HG02571 (cell line): ENCODE data around the gene GALNT7.
A peak's percentile ranks its signal among the peaks of the same experiment; 100 is the strongest.
"Not testable (repeated sequence)": the region's sequence is repeated elsewhere in the genome, so short reads cannot be mapped to it uniquely, and the experiment has no call there.

Experiments used
- ATAC-seq: cut with Tn5 transposase; IDR thresholded peaks from one replicate; pipeline ENCODE4 v1.9.1; 2021; ENCODE audit warnings: mild to moderate bottlenecking, moderate library complexity; ENCODE audit not compliant: unreplicated experiment

The GALNT7 gene

GRCh38 chr4:173166491-173166890, 2.1 kb upstream of the GALNT7 start:
- ATAC-seq, result no peak

DNA sequence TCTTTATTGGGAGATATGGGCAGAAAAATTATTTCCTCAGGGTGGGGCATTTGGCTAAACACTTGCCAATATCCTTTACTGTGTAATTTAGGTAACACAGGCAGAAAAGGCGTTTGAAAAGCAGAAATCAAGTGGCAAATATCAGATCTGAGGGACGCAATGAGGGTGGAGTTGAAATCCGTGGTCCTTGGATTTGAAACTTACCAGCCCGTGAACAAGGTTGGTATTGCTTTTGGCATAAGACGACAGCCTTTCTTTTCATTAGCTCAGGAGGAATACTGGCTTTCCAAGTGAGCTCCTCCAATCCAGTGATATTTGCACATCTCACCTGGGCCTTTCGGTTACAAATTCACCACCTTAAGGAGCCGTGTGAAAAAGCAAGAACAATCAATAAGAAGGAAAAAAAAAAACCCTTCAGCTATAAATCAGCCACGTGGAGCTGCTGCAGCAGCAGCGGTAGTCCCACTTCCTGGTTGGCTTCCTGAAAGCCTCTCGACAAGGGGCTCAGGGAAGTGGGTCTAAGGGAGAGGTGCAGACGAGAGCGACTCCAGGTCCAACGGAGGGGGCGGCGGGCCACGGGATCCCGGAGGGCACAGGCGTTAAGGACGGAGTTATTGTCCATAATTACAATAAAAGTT, 734 bp upstream of the GALNT7 start:
- no peak for ATAC-seq

DNA sequence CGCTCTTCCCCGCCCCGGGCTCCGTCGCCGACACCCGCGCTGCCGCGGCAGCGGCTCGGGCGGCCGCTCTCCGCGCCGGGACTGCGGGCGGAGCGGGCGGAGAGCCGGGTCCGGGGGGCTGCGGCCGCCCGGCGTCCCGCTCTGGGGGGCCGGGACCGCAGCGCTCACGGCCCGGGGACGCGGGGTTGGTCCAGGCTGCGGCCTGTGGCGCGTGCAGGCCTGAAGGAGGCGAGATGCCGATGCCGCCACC, 492 bp downstream of the GALNT7 start:
- ATAC-seq, result no peak

- peak; percentile 59 for ATAC-seq
Observed at GRCh38 chr4:173169428-173170181, 994 bp downstream of the GALNT7 start.

DNA sequence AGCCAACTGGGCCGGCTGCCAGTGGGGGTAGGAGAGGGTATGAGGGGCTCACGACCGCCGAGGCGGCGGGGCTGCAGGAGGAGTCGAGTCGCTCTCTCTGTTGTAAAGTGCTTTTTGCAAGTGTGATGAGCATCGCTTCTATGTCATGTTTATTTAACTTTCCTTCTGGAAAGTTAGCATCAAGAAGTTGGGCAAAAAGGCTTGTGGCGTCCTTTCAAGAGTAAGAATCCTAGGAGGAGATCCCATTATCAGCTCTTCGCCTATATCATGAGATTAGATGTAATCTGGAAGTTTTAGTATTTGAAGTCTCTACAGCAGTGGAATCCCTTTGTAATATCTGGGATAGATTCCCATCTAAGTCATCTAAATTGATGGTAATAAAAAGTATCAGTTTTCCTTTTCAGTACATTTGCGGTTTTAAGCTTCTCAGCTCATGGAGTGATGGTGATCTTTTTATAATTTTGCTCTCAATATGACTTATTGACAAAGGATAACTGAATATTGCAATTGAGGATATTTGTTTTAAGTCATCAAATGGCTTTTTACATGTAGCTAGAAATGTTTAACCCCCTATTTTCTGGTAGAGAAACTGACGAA, 1.7 kb downstream of the GALNT7 start:
- no peak for ATAC-seq

- ATAC-seq, result no peak
Observed at GRCh38 chr4:173171098-173171497, 2.5 kb downstream of the GALNT7 start.

GRCh38 chr4:173171987-173172386, 3.4 kb downstream of the GALNT7 start:
- no peak for ATAC-seq

GRCh38 chr4:173174184-173174583, 5.6 kb downstream of the GALNT7 start:
- ATAC-seq, result no peak

DNA sequence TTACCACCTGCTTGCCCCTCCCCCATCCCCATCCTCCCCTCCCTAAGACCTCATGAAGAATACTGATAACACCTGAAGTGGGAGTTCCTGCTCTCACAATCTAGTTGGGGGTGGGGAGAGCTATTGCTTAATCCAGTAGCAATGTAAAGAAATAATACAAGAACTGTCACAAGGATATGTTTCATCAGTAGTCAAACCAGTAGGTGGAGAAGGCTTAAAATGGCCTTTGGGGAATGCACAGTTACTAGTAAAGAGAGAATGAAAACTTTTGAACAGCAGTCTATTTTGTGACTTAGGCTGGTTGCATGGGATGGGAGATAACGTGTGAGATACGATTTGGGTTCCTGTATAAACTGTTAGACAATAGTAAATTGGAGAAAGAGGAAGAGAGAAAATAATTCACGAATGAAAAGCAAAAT, 6.0 kb downstream of the GALNT7 start:
- no peak for ATAC-seq

DNA sequence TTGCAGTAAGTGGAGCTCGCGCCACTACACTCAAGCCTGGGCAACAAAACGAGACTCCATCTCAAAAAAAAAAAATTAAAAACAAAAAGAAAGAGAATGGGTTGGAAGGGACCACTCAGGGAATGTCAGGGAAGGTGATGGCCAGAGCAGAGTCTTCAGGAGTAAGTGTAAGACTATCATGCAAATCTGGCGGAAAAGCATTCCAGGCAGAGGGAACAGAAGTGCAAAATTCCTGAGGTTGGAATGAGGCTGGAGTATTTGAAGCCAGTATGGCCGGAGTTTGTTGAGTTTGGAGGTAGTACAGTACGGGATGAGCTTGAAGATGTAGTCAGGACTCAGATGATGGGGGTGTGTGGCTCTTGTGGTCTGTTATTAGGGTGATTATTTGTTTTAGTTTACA, 7.4 kb downstream of the GALNT7 start:
- no peak for ATAC-seq

DNA sequence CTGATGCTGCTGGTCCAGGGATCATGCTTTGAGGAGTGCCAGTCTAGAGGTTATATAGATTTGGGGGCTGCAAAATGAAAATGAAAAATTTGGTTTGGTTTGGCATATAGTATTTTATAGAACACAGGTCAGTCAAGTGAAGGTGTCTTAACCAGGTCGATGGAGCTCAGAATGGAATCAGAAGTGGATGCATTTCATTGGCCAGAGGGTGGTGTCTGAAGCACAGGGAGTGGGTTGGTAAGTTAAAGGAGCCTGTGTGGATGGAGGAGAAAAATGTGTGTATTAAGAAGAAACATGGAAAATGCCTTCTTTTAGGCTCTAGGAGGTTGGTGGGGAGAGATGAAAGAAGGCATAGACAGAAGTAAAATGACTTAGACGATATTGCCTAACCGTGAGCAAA, 8.6 kb downstream of the GALNT7 start:
- ATAC-seq, result no peak

DNA sequence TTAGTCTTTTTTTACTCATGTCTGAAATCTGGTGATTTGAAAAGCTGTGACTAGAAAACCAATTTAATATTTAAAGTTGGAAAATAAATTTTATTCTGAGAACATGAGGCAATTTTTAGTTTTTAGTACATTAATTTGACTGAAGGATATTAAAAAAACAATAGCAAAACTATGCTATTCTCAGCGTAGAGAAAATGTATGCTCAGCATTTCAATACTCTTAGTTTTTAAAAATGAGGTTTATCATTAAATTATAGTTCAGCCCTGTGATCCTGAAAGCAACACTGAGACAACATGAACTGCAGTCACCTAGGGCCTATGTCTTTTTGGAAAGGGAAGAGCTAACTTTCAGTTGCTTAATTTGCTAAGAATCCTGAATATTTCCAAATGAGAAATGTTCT, 9.5 kb downstream of the GALNT7 start:
- ATAC-seq, result no peak

DNA sequence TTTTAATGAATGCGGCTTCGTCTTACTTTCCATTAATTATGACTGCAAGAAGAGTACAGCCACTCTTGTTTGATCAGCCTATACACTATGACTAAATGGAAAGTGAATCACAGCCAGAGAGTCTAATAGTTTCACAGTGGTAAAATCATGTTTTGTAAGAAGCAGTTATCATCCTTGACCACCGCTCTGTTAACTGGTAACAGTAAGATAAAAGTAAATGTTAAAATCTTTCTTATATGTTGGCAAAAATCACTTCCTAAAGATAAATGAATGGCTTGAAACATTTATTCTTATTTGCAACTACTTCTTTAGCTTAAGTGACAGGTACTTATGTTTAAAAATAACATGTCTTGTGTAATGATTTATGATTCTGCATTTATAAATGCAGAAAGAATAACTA, 13.2 kb downstream of the GALNT7 start:
- ATAC-seq, result no peak

DNA sequence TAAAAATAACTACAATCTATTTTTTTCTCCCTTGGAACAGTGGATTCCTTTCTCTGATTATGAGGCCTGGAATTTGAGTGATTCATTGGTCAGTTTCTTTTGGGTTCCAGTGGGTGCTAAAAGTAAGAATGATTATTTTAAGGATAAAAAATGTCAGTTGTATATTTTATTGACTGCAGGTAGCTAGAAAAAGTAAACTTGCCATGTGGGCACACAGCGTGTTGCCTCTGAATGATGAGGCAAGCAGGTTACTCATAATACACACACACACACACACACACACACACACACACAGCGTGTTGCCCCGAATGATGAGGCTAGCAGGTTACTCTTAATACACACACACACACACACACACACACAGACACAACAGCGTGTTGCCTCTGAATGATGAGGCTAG, 13.8 kb downstream of the GALNT7 start:
- no peak for ATAC-seq

DNA sequence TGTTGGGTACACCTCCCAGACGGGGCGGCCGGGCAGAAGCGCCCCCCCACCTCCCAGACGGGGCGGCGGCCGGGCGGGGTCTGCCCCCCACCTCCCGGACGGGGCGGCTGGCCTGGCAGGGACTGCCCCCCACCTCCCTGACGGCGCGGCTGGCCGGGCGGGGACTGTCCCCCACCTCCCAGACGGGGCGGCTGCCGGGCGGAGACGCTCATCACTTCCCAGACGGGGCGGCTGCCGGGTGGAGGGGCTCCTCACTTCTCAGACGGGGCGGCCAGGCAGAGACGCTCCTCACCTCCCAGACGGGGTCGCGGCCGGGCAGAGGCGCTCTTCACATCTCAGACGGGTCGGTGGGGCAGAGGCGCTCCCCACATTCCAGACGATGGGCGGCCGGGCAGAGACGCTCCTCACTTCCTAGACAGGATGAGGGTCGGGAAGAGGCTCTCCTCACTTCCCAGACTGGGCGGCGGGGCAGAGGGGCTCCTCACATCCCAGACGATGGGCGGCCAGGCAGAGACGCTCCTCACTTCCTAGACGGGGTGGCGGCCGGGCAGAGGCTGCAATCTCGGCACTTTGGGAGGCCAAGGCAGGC, 15.1 kb downstream of the GALNT7 start:
- ATAC-seq, result not testable (repeated sequence)

GRCh38 chr4:173185847-173186510, 17.4 kb downstream of the GALNT7 start:
- ATAC-seq, result no peak

- ATAC-seq, result no peak
Observed at GRCh38 chr4:173187732-173188131, 19.1 kb downstream of the GALNT7 start.

GRCh38 chr4:173188648-173189047, 20.0 kb downstream of the GALNT7 start:
- no peak for ATAC-seq

- ATAC-seq, result no peak
Observed at GRCh38 chr4:173189117-173189693, 20.6 kb downstream of the GALNT7 start.

- ATAC-seq, result no peak
Observed at GRCh38 chr4:173191623-173192041, 23.0 kb downstream of the GALNT7 start.
